BLaER1 (cell line): ENCODE data around the gene CCDC106.

ENCODE experiments used
- H3K27ac ChIP-seq: shearing (Covaris generic); formaldehyde crosslinking; 2 replicates; pipeline ENCODE4 v1.8.1; 2022
- H3K27me3 ChIP-seq: shearing (Covaris generic); formaldehyde crosslinking; 2 replicates; pipeline ENCODE4 v1.8.1; 2022
- H3K36me3 ChIP-seq: shearing (Covaris generic); formaldehyde crosslinking; 2 replicates; pipeline ENCODE4 v1.8.1; 2022
- H3K4me1 ChIP-seq: shearing (Covaris generic); formaldehyde crosslinking; 2 replicates; pipeline ENCODE4 v1.8.1; 2022
- H3K4me2 ChIP-seq: shearing (Covaris generic); formaldehyde crosslinking; 2 replicates; pipeline ENCODE4 v1.8.1; 2022
- H3K4me3 ChIP-seq: shearing (Covaris generic); formaldehyde crosslinking; 2 replicates; pipeline ENCODE4 v1.8.1; 2022
- H3K9ac ChIP-seq: shearing (Covaris generic); formaldehyde crosslinking; 2 replicates; pipeline ENCODE4 v1.8.1; 2022
- H3K9me3 ChIP-seq: shearing (Covaris generic); formaldehyde crosslinking; 2 replicates; pipeline ENCODE4 v1.8.1; 2022
- H4K20me1 ChIP-seq: shearing (Covaris generic); formaldehyde crosslinking; 2 replicates; pipeline ENCODE4 v1.8.1; 2022
- Cebpa-rat ChIP-seq: shearing (Covaris generic); IDR thresholded peaks from 2 replicates; pipeline ENCODE4 v1.8.1; 2022

The CCDC106 gene

GRCh38 chr19:55673465-55673864 lies 25.5 kb downstream of the CCDC106 start:
- Histone ChIP-seq H3K27me3 (no peaks in the 10 kb centered on the region), H3K4me1 (peaks cover 65% of the 10 kb centered on the region), H3K36me3 (peaks cover 52% of the 10 kb centered on the region), H3K9ac (no peak overlapping the region), H4K20me1 (peaks cover 94% of the 10 kb centered on the region), H3K4me2 (peak overlapping the region; percentile 17; the same call in 1 of the 2 replicates), H3K9me3 (no peaks in the 10 kb centered on the region), H3K27ac (no peak overlapping the region), H3K4me3 (no peak overlapping the region)
- no peak for TF ChIP-seq Cebpa-rat

DNA sequence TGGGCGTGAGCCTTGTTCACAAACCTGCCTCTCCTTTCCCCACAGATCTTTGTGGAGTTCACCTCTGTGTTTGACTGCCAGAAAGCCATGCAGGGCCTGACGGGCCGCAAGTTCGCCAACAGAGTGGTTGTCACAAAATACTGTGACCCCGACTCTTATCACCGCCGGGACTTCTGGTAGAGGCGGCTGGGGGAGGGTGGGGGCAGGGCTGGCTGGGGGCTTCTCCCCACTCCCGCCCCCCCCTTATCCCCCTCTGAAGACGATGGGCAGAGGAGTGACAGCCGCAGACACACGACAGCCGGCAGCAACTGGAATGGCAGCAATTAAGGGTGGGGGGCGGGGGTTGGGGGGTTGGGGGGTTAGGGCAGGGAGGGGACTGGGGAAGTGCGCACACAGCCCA lies 25.9 kb downstream of the CCDC106 start:
- Histone ChIP-seq H3K36me3 (peaks cover 52% of the 10 kb centered on the region), H3K4me1 (peaks cover 70% of the 10 kb centered on the region), H3K4me3 (no peak overlapping the region), H3K4me2 (peak overlapping the region; percentile 17; the same call in 1 of the 2 replicates), H3K9me3 (no peaks in the 10 kb centered on the region), H3K27ac (no peak overlapping the region), H4K20me1 (peaks cover 94% of the 10 kb centered on the region), H3K9ac (no peak overlapping the region), H3K27me3 (no peaks in the 10 kb centered on the region)
- no peak for TF ChIP-seq Cebpa-rat

DNA sequence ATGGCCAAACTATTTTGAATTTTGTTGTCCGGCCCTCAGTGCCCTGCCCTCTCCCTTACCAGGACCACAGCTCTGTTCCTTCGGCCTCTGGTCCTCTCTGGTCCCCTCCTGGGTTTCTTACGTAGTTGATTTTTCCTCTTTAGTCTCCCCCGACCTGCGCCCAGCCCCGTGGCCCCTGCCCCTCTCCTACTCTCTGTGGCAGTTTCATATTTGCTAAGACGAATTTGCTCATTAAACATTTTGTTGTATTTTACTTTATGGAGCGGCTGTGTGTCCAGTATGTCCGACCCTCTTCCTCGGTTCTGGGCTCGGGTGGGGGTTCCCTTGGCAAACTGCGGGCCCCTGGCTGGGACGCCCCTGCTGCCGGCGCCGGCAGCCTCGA lies 26.4 kb downstream of the CCDC106 start:
- Histone ChIP-seq H3K36me3 (peaks cover 52% of the 10 kb centered on the region), H3K4me1 (peaks cover 75% of the 10 kb centered on the region)
- no peak for TF ChIP-seq Cebpa-rat

DNA sequence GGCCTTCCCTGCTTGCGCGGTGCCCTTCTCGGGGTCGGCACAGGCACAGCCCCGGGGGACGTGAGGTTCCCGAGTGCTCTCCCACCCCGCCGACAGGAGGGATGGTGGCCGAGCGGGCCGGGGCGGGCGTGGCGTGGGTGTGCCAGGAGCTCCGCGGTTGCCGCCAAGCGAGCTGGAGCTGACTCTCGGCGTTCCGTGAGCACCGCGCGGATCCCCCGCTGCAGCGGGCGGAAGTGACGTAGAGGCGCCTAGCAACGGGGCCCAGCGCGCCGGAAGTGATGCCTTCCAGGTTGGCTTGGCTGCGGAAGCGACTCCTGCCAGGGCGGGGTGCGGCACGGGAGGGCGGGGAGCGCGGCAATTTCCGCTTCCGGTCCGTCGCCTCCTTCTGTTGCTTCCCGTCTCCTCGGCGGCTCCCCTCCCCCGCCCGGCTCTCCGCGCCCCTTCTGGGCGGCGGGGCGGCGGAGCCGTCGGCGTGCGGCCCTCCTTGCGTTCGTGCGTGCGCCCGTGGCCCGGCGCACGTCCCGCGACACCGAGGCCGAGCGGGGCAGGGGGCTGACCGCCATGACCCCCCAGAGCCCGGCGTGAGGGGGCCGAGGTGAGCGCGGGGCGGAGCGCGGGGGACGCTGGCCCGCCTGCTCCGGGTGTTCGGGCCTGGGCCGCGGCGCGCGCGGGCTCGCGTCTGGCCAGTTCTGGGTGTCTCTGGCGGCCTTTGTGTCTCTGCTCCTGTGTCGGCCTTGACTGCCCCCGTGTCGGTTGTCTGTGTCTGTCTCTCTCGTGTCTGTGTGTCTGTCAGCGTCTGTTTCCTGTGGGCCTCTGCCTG lies 27.0 kb downstream of the CCDC106 start, which contains the start of gene EPN1:
Gene EPN1, plus strand, starts transcription at position 386 of the 820 bp plus-strand sequence. CDS start 3,402 bp downstream, outside the sequence.
- peak within 1 kb of the TSS; percentile 99 for H3K9ac ChIP-seq
- H3K4me3 ChIP-seq, result peak within 1 kb of the TSS; percentile 98
- H3K4me1 ChIP-seq, result peaks cover 81% of the 10 kb centered on the region
- peaks cover 52% of the 10 kb centered on the region for H3K36me3 ChIP-seq
- H3K27me3 ChIP-seq, result no peaks in the 10 kb centered on the region
- H4K20me1 ChIP-seq, result peaks cover 94% of the 10 kb centered on the region
- no peak for TF ChIP-seq Cebpa-rat
- H3K27ac ChIP-seq, result peak within 1 kb of the TSS; percentile 98
- no peaks in the 10 kb centered on the region for H3K9me3 ChIP-seq
- H3K4me2 ChIP-seq, result peak within 1 kb of the TSS; percentile 98

More for the DNA sequence above, 26.4 kb downstream of the CCDC106 start:
- Histone ChIP-seq H3K27me3 (no peaks in the 10 kb centered on the region), H4K20me1 (peaks cover 94% of the 10 kb centered on the region), H3K9ac (peak overlapping the region; percentile 99), H3K4me2 (peak overlapping the region; percentile 98), H3K27ac (peak overlapping the region; percentile 98), H3K4me3 (peak overlapping the region; percentile 98), H3K9me3 (no peaks in the 10 kb centered on the region)

DNA sequence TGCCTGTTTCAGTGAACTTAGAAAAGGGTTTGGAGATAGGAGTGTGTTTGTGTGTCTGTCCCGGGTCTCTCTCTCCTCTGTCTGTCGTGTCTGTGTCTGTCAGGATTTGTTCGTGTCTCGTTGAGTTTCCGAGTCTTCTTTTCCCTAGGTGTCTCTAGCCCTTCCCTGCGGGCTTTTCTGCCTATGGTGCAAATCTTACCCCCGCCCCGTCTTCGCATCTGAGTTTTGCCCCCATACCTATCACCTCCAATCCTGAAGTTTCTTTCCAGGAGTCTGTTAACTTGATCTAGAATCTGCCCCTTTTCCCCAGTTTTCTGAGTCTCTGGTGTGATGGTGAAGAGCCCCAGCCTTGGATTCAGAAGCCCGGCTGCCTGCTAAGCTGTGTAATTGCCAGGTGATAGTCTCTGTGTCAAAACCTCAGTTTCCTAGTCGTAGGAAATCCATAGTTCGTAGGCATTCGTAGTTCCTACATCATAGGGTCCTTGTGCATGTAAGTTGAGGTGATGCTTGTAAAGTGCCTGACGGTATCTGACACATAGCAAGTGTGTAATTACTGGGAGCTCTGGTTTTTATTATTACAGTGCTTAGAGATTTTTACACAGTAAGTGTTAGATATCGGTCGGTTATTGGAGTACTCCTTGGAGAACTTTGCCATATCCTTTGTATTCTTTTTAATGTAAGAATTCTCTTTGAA lies 27.8 kb downstream of the CCDC106 start:
- H4K20me1 ChIP-seq, result peaks cover 94% of the 10 kb centered on the region
- no peak for TF ChIP-seq Cebpa-rat
- peak overlapping the region; percentile 98 for H3K4me3 ChIP-seq
- peak overlapping the region; percentile 99 for H3K9ac ChIP-seq
- H3K27me3 ChIP-seq, result no peaks in the 10 kb centered on the region
- peak overlapping the region; percentile 98 for H3K4me2 ChIP-seq
- peaks cover 52% of the 10 kb centered on the region for H3K36me3 ChIP-seq
- no peaks in the 10 kb centered on the region for H3K9me3 ChIP-seq
- peaks cover 81% of the 10 kb centered on the region for H3K4me1 ChIP-seq
- H3K27ac ChIP-seq, result peak overlapping the region; percentile 98

- peak overlapping the region; percentile 99 for H3K9ac ChIP-seq
- no peak for TF ChIP-seq Cebpa-rat
- H3K9me3 ChIP-seq, result no peaks in the 10 kb centered on the region
- H3K4me3 ChIP-seq, result peak overlapping the region; percentile 98
- H3K27ac ChIP-seq, result peak overlapping the region; percentile 98
- H3K36me3 ChIP-seq, result peaks cover 53% of the 10 kb centered on the region
- peaks cover 94% of the 10 kb centered on the region for H4K20me1 ChIP-seq
- peaks cover 81% of the 10 kb centered on the region for H3K4me1 ChIP-seq
- no peaks in the 10 kb centered on the region for H3K27me3 ChIP-seq
- H3K4me2 ChIP-seq, result peak overlapping the region; percentile 98
Measured at GRCh38 chr19:55676383-55676782, 28.4 kb downstream of the CCDC106 start.

- Histone ChIP-seq H3K9ac (peak overlapping the region; percentile 99), H3K27ac (peak overlapping the region; percentile 98), H3K36me3 (peaks cover 54% of the 10 kb centered on the region), H3K27me3 (no peaks in the 10 kb centered on the region), H3K4me2 (peak overlapping the region; percentile 98), H4K20me1 (peaks cover 94% of the 10 kb centered on the region), H3K4me3 (peak overlapping the region; percentile 98), H3K9me3 (no peaks in the 10 kb centered on the region), H3K4me1 (peaks cover 75% of the 10 kb centered on the region)
- TF ChIP-seq Cebpa-rat, result no peak
Measured at GRCh38 chr19:55676889-55677505, 29.0 kb downstream of the CCDC106 start.

- Histone ChIP-seq H3K9me3 (no peaks in the 10 kb centered on the region), H3K36me3 (peaks cover 55% of the 10 kb centered on the region), H3K27ac (peak overlapping the region; percentile 98), H3K4me2 (peak overlapping the region; percentile 98), H3K9ac (peak overlapping the region; percentile 99), H3K4me1 (peaks cover 69% of the 10 kb centered on the region), H4K20me1 (peaks cover 94% of the 10 kb centered on the region), H3K27me3 (no peaks in the 10 kb centered on the region), H3K4me3 (peak overlapping the region; percentile 98)
- no peak for TF ChIP-seq Cebpa-rat
Measured at GRCh38 chr19:55677572-55678028, 29.6 kb downstream of the CCDC106 start.

- no peaks in the 10 kb centered on the region for H3K9me3 ChIP-seq
- H3K4me3 ChIP-seq, result peak overlapping the region; percentile 98
- peaks cover 94% of the 10 kb centered on the region for H4K20me1 ChIP-seq
- H3K27me3 ChIP-seq, result no peaks in the 10 kb centered on the region
- H3K4me1 ChIP-seq, result peaks cover 64% of the 10 kb centered on the region
- peak overlapping the region; percentile 98 for H3K27ac ChIP-seq
- H3K36me3 ChIP-seq, result peaks cover 55% of the 10 kb centered on the region
- H3K9ac ChIP-seq, result peak overlapping the region; percentile 99
- H3K4me2 ChIP-seq, result peak overlapping the region; percentile 98
- TF ChIP-seq Cebpa-rat, result no peak
Measured at GRCh38 chr19:55678121-55678671, 30.2 kb downstream of the CCDC106 start.
